Gastroesophageal sphincter (tissue), 4 donors: ENCODE data around the gene KCNQ4. TPM values are rescaled to one million over a fixed set of nuclear protein-coding genes. Genes with fewer than 3 reads are reported as not detected.

Experiments used
- ATAC-seq: fragments of 150-250 bp; one replicate; pipeline ENCODE4 v1.9.1; 2016; ENCODE audit warnings: mild to moderate bottlenecking, moderate library complexity
- H3K27ac ChIP-seq, 4 donors: fragments of 200-600 bp; sonication (generic) in 3 of 4; 1 replicate in 3 of 4; 2 replicates in 1 of 4; pipeline ENCODE4 v1.5.1; 2016 to 2019
- H3K27me3 ChIP-seq: fragments of 200-600 bp; sonication (generic); one replicate; pipeline ENCODE4 v1.5.1; 2019
- H3K36me3 ChIP-seq, 2 donors: fragments of 200-600 bp; sonication (generic); one replicate each; pipeline ENCODE4 v1.5.1; 2019; ENCODE audit warnings: control low read depth in 1 of 2
- H3K4me1 ChIP-seq, 3 donors: fragments of 200-600 bp; sonication (generic); 1 replicate in 2 of 3; 2 replicates in 1 of 3; pipeline ENCODE4 v1.5.1; 2016 to 2019; ENCODE audit warnings: control low read depth in 2 of 3
- H3K4me3 ChIP-seq, 2 donors: fragments of 200-600 bp; sonication (generic); one replicate each; pipeline ENCODE4 v1.5.1; 2019; ENCODE audit warnings: mild to moderate bottlenecking in 1 of 2, moderate library complexity in 1 of 2
- H3K9me3 ChIP-seq, 3 donors: fragments of 200-600 bp; sonication (generic); one replicate each; pipeline ENCODE4 v1.5.1; 2017 to 2019; ENCODE audit warnings: control low read depth in 2 of 3
- CTCF ChIP-seq, 4 experiments: fragments of 200-600 bp in 2 of 4; fragments of 450-650 bp in 2 of 4; sonication (generic) in 1 of 4; IDR thresholded peaks; one replicate each; pipeline ENCODE4 v1.5.1; 2017 to 2019; ENCODE audit warnings: antibody characterized with exemption in 4 of 4, mild to moderate bottlenecking in 2 of 4, moderate library complexity in 2 of 4
- EP300 ChIP-seq: sonication (generic); formaldehyde crosslinking; IDR thresholded peaks from one replicate; pipeline ENCODE4 v1.6.1; 2017; ENCODE audit warnings: antibody characterized with exemption, mild to moderate bottlenecking
- POLR2A ChIP-seq, 2 donors: fragments of 450-650 bp; IDR thresholded peaks; one replicate each; pipeline ENCODE4 v1.6.1; 2017; ENCODE audit warnings: antibody characterized with exemption in 2 of 2, mild to moderate bottlenecking in 2 of 2, moderate library complexity in 1 of 2
- POLR2AphosphoS5 ChIP-seq: sonication (generic); formaldehyde crosslinking; IDR thresholded peaks from one replicate; pipeline ENCODE4 v1.6.1; 2017; ENCODE audit warnings: antibody characterized with exemption
- WGBS, 2 donors: methylation state at CpG; one replicate each; pipeline ENCODE4 v1.1.5; 2018; ENCODE audit warnings: low coverage in 1 of 2; 5-methylcytosine and 5-hydroxymethylcytosine counted together
- total RNA-seq, 4 donors: library from RNA; depleted of rRNA; stranded (reverse); fragments of >200 nt; gene quantifications; one replicate each; pipeline ENCODE4 v1.1.0, GENCODE V29; 2016

KCNQ4 gene
- total RNA-seq, 4 donors from 2014 or later: 6.1 to 25.5 (median 10.2) TPM

- no peak for TF ChIP-seq POLR2AphosphoS5
- TF ChIP-seq EP300: no peak
- TF ChIP-seq POLR2A (IDR thresholded peaks at IDR 0.05): no peak
- TF ChIP-seq CTCF (IDR thresholded peaks at IDR 0.05): no peak
- Histone ChIP-seq H3K27ac (no peak overlapping the region), H3K4me3 (no peak overlapping the region), H3K36me3 (no peaks in the 10 kb centered on the region), H3K27me3 (peaks cover 41% of the 10 kb centered on the region), H3K9me3 (peaks cover 0 to 7% (median 0%) of the 10 kb centered on the region in 3 donors), H3K4me1 (peaks cover 0 to 21% (median 3%) of the 10 kb centered on the region in 3 donors)
- no peak for ATAC-seq
- WGBS, 2 donors: 80 to 83% methylated on average over 2 of the region's 6 CpGs
Observed at GRCh38 chr1:40880813-40881549, 97.4 kb downstream of the KCNQ4 start.

DNA sequence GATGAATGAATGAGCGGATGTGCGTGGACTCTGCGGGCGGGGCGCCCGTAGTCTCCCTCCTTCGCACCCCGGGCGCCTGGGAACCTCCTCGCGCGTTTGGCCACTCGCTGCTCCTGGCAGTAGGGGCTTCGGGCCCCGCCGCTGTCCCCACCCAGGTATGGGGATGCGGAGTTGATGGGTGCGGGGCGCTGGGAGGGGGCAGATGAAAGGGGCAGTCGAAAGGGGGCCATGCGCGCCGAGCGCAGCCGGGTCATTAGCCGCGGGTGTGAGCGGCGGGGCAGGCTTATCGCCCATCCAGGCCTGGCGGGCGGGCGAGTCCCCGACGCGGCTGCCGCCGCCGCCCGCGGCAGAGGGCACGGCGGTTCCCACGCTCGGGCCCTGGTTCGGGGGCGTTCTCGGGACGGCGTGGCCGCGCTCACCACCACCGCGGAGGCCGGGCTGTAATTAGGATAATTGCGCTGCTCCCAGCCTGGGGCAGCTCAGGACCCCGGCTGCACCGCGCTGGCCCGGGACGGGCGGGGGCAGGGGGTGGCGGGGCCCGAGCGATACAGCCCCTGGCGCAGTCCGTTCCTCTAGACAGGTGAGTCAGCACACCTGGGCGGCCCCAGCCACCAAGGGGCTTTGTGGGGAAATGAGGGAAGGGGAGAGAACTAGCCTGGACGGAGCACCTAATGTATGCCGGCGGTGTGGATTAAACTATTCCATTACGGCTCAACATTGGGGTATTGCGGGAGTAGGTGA lies 100.6 kb downstream of the KCNQ4 start:
- no peak for TF ChIP-seq EP300
- TF ChIP-seq POLR2A (IDR thresholded peaks at IDR 0.05): no peak
- TF ChIP-seq CTCF (IDR thresholded peaks at IDR 0.05): no peak
- no peak for TF ChIP-seq POLR2AphosphoS5
- H3K4me1 ChIP-seq: peaks cover 0 to 10% (median 0%) of the 10 kb centered on the region in 3 donors
- H3K36me3 ChIP-seq: no peaks in the 10 kb centered on the region
- no peak overlapping the region for H3K27ac ChIP-seq
- peaks cover 41% of the 10 kb centered on the region for H3K27me3 ChIP-seq
- H3K4me3 ChIP-seq: peak overlapping the region in 1 of 2 donors; percentile 44
- H3K9me3 ChIP-seq: no peaks in the 10 kb centered on the region
- 11% methylated on average over 23 of the region's 73 CpGs; no CpG with 5 or more reads in 1 of the 2 donors for WGBS, 2 donors
- ATAC-seq: no peak

- peaks cover 0 to 10% (median 0%) of the 10 kb centered on the region in 3 donors for H3K4me1 ChIP-seq
- TF ChIP-seq EP300: no peak
- no peak for TF ChIP-seq POLR2A (IDR thresholded peaks at IDR 0.05)
- no peak for TF ChIP-seq POLR2AphosphoS5
- no peak for TF ChIP-seq CTCF (IDR thresholded peaks at IDR 0.05)
- no peak overlapping the region for H3K27ac ChIP-seq
- 86 to 92% methylated on average over 2 to 3 of the region's 7 CpGs for WGBS, 2 donors
- no peak for ATAC-seq
- H3K36me3 ChIP-seq: no peaks in the 10 kb centered on the region
- peaks cover 32% of the 10 kb centered on the region for H3K27me3 ChIP-seq
- H3K4me3 ChIP-seq: no peak overlapping the region
- no peaks in the 10 kb centered on the region for H3K9me3 ChIP-seq
Observed at GRCh38 chr1:40886318-40887011, 102.9 kb downstream of the KCNQ4 start.

- WGBS, 2 donors: 100% methylated on average over 1 of the region's 1 CpG; no CpG with 5 or more reads in 1 of the 2 donors
- peaks cover 0 to 10% (median 0%) of the 10 kb centered on the region in 3 donors for H3K4me1 ChIP-seq
- H3K9me3 ChIP-seq: no peaks in the 10 kb centered on the region
- ATAC-seq: no peak
- no peaks in the 10 kb centered on the region for H3K36me3 ChIP-seq
- H3K27me3 ChIP-seq: peaks cover 29% of the 10 kb centered on the region
- H3K4me3 ChIP-seq: no peak overlapping the region
- TF ChIP-seq EP300 (no peak), CTCF (IDR thresholded peaks at IDR 0.05) (no peak), POLR2AphosphoS5 (no peak), POLR2A (IDR thresholded peaks at IDR 0.05) (no peak)
- H3K27ac ChIP-seq: no peak overlapping the region
Observed at GRCh38 chr1:40887012-40887378, 103.4 kb downstream of the KCNQ4 start.
